IPS DF 6.9 (cell line): ENCODE results near the gene ZW10.
"Not testable (repeated sequence)": the region's sequence is repeated elsewhere in the genome, so short reads cannot be mapped to it uniquely, and the experiment has no call there.

ENCODE experiments used
- DNase-seq: peaks from one replicate; pipeline ENCODE4 v3.0.0-alpha.2; 2013; ENCODE audit warnings: low read depth, low spot score
- H3K27ac ChIP-seq: one replicate; pipeline ENCODE4 v1.5.1; 2013; ENCODE audit warnings: low read length, control low read depth
- H3K27me3 ChIP-seq: 2 replicates; pipeline ENCODE4 v1.6.1; 2013; ENCODE audit warnings: mild to moderate bottlenecking, low read length; ENCODE audit not compliant: control insufficient read depth, insufficient read depth
- H3K36me3 ChIP-seq: 2 replicates; pipeline ENCODE4 v1.6.1; 2013; ENCODE audit warnings: low read length; ENCODE audit not compliant: control insufficient read depth, insufficient read depth
- H3K4me1 ChIP-seq: 2 replicates; pipeline ENCODE4 v1.6.1; 2013; ENCODE audit warnings: low read length; ENCODE audit not compliant: control insufficient read depth, insufficient read depth
- H3K4me3 ChIP-seq: 2 replicates; pipeline ENCODE4 v1.5.1; 2013; ENCODE audit warnings: mild to moderate bottlenecking, low read length
- H3K9me3 ChIP-seq: 2 replicates; pipeline ENCODE4 v1.6.1; 2013; ENCODE audit warnings: low read length, inconsistent platforms; ENCODE audit not compliant: control insufficient read depth, insufficient read depth
- WGBS: extraction: QIAGEN DNeasy Blood & Tissue Kit; methylation state at CpG from one replicate; pipeline ENCODE4 v1.1.7; 2013; ENCODE audit warnings: mixed read lengths, missing lambda C conversion rate; ENCODE audit not compliant: insufficient read length, insufficient coverage; 5-methylcytosine and 5-hydroxymethylcytosine counted together

ZW10 gene

DNA sequence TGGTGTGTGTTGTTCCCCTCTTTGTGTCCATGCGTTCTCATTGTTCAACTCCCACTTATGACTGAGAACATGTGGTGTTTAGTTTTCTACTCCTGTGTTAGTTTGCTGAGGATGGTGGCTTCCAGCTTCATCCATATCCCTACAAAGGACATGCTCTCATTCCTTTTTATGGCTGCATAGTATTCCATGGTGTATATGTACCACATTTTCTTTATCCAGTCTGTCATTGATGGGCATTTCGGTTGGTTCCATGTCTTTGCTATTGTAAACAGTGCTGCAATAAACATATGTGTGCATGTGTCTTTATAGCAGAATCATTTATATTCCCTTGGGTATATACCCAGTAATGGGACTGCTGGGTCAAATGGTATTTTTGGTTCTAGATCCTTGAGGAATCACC is 10.5 kb downstream of the ZW10 start:
- not testable (repeated sequence) for H3K36me3 ChIP-seq, DNase-seq, H3K4me1 ChIP-seq, H3K27me3 ChIP-seq, H3K4me3 ChIP-seq, H3K9me3 ChIP-seq, H3K27ac ChIP-seq
- WGBS, result no CpG with 5 or more reads among the region's 2 CpGs

DNA sequence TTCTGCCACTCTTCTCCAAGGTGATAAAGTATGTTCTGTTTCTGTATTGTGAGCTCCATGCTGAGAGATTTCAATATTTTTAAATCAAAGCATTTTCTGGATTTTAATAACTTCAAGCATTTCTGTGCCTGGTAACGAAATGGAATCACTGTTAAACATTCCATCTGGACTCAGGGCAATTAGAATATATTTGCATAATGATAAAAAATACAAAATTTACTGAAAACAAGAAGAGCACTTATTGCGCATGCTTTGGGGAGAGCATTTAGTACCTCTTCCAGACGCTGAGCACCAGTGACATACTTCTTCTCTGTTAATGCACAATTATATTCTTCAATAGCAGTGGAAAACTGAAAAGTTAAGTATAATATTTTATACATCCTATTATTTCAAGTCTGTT is 13.3 kb downstream of the ZW10 start:
- no peaks in the 10 kb centered on the region for H3K27me3 ChIP-seq
- H3K36me3 ChIP-seq, result peaks cover 3% of the 10 kb centered on the region; the same call in 1 of the 2 replicates
- H3K27ac ChIP-seq, result no peak overlapping the region
- no peaks in the 10 kb centered on the region for H3K4me1 ChIP-seq
- WGBS, result no CpG with 5 or more reads among the region's 3 CpGs
- H3K9me3 ChIP-seq, result no peaks in the 10 kb centered on the region
- no peak overlapping the region for H3K4me3 ChIP-seq
- DNase-seq, result no peak

DNA sequence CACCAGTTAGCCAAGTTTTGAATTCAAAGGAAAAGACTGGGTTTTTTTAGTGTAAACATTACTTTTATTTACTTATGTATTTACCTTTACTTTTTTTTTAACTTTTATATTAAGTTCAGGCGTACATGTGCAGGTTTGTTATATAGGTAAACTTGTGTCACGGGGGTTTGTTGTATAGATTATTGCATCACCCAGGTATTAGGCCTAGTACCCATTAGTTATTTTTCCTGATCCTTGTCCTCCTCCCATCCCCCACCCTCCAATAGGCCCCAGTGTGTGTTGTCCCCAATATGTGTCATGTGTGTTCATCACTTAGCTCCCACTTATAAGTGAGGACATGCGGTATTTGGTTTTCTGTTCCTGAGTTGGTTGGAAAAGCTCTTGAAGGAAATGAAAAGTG is 20.6 kb downstream of the ZW10 start:
- H3K4me3 ChIP-seq, result no peak overlapping the region
- no peaks in the 10 kb centered on the region for H3K27me3 ChIP-seq
- no peaks in the 10 kb centered on the region for H3K4me1 ChIP-seq
- no peaks in the 10 kb centered on the region for H3K9me3 ChIP-seq
- peaks cover 3% of the 10 kb centered on the region; the same call in 1 of the 2 replicates for H3K36me3 ChIP-seq
- WGBS, result no CpG with 5 or more reads among the region's 3 CpGs
- no peak for DNase-seq
- no peak overlapping the region for H3K27ac ChIP-seq

DNA sequence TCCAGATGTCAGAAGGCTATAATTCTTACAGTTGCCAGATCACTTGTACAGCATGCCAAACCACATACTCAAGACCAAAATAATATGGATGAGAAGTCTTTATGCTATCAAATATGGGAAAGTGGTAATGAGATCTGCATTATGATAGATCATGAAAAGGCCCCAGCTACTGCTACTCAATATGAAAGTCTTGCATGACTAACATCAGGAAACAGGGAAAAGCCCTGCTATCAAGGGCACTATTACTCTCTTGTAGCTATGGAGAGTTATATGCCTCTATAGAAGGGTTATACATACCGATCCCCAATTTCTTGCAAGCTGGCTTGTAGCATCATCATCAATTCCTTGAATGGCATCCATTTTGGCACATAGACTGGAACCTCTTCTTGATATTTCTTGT is 37.2 kb downstream of the ZW10 start:
- no peaks in the 10 kb centered on the region for H3K9me3 ChIP-seq
- no peak overlapping the region for H3K4me3 ChIP-seq
- H3K27ac ChIP-seq, result no peak overlapping the region
- no peaks in the 10 kb centered on the region for H3K4me1 ChIP-seq
- no CpG with 5 or more reads among the region's 1 CpG for WGBS
- no peaks in the 10 kb centered on the region for H3K27me3 ChIP-seq
- no peak for DNase-seq
- H3K36me3 ChIP-seq, result no peaks in the 10 kb centered on the region; the same call in 1 of the 2 replicates

DNA sequence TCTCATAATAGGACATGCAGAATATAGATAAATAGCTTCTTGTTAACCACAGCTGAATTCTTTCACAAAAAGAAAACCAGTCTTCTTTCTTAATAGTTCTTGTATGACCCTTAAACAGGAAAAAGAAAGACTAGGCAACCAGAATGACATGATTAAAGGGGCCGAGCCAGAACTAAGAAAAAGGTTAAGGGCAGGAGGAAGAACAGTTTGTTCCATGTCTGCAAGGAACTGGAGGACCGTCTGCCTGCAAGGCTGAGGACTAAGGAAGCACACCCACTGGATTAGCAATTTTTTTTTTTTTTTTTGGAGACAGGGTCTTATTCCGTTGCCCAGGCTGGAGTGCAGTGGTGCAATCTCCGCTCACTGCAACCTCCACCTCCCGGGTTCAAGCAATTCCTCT is 41.4 kb downstream of the ZW10 start:
- no peaks in the 10 kb centered on the region for H3K4me1 ChIP-seq
- H3K27ac ChIP-seq, result no peak overlapping the region
- no peak overlapping the region for H3K4me3 ChIP-seq
- no peaks in the 10 kb centered on the region for H3K27me3 ChIP-seq
- no peak for DNase-seq
- H3K9me3 ChIP-seq, result no peaks in the 10 kb centered on the region
- WGBS, result no CpG with 5 or more reads among the region's 5 CpGs
- no peaks in the 10 kb centered on the region; the same call in 1 of the 2 replicates for H3K36me3 ChIP-seq

DNA sequence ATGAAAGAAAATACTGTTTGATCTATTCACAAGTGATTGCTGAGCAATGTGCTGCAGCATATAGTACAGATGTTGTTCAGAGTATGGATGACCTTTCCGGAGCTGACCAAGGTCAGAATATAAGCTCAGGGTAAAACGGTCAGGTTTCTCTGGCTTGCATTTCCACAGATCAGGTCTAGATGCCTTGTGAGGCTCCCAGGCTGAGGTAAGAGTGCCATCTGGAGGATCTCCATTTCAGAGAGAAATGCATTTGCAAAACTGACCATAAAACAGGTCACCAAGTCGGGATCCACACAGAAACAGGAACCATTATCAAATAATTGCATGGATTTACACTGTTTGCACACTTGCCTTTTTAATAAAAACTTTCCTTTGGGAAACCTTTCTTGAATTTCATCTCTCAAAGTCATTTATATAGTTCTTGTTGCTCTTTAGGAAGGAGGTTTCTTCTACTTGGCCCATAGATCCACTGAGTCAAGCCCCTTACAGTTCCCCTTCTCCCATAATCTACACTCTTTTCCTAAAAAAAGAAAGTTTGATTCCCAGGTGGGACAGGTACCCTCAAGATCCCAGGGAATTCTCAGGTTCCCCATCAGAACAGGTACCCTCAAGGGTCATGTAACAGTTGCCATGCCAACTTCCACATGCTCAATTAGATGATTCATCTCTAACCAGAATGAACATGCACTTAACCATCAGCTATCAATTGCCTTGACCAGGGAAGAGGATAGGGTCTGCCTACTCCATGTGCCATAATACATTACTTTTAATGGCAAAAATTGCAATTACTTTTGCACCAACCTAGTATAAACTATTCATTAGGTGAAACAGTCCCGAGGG is 42.4 kb downstream of the ZW10 start:
- no peaks in the 10 kb centered on the region for H3K4me1 ChIP-seq
- H3K27ac ChIP-seq, result no peak overlapping the region
- no CpG with 5 or more reads among the region's 4 CpGs for WGBS
- no peaks in the 10 kb centered on the region for H3K9me3 ChIP-seq
- no peak overlapping the region for H3K4me3 ChIP-seq
- H3K27me3 ChIP-seq, result no peaks in the 10 kb centered on the region
- H3K36me3 ChIP-seq, result no peaks in the 10 kb centered on the region; the same call in 1 of the 2 replicates
- DNase-seq, result peak; percentile 16

DNA sequence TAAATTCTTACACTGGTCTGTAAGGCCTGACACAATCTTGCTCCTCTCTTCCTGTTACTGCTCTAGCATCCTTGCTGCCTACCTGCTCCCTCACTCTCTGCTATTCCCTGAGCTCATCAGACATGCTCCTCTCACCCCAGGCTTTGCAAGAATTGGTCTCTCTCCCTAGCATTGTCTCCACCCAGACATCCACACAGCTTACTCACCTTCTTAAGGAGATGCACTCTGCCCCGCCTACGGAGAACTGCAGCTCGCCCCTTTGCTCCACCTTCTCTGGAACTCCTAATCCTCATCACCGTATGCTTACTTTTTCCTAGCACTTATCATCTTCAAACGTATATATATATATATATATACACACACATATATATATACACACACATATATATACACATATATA is 44.0 kb downstream of the ZW10 start:
- WGBS, result 100% methylated on average over 2 of the region's 5 CpGs
- no peak for DNase-seq
- Histone ChIP-seq H3K36me3 (no peaks in the 10 kb centered on the region), H3K9me3 (no peaks in the 10 kb centered on the region), H3K4me1 (no peaks in the 10 kb centered on the region), H3K27me3 (no peaks in the 10 kb centered on the region), H3K27ac (no peak overlapping the region), H3K4me3 (no peak overlapping the region)

DNA sequence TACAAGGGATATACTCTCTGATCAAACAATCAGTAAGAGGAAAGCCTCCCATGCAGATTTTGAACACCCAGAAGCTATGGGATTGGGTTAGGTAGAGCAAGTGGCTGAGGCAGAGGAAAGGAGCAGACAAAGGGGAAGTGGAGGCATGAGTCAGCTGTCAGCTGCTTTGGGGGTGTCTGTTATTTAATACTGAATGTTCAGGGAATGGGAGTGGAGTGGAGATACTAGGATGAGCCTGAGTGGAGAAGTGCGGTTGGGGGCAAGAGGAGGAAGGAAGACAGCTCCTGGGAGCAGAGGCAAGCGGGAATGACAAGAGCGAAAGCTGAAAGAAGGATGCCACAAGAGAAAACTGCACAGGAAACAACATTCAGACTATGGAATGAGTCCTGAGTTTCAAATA is 44.7 kb downstream of the ZW10 start:
- no peak for DNase-seq
- Histone ChIP-seq H3K4me1 (no peaks in the 10 kb centered on the region), H3K27ac (no peak overlapping the region), H3K27me3 (no peaks in the 10 kb centered on the region), H3K9me3 (no peaks in the 10 kb centered on the region), H3K36me3 (no peaks in the 10 kb centered on the region), H3K4me3 (no peak overlapping the region)
- WGBS, result no CpG with 5 or more reads among the region's 3 CpGs

DNA sequence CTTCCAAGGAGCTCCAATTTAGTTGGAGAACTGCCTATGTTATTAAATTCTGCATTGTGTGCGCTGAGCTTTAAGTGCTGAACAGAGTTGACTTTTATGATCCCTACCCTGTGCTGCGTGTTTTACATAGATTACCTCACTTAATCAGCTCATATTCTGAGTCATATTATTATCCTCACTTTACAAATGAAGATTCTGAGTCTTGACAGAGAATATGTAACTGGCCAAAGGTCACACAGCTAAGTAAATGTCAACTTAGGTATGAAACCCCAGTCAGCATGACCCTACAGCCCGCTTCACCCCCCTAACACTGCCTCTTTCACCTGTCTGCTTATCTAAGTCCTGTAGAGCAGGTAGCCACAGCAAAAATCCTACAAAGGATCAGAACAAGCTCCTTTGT is 47.6 kb downstream of the ZW10 start:
- no peaks in the 10 kb centered on the region for H3K4me1 ChIP-seq
- H3K4me3 ChIP-seq, result no peak overlapping the region
- H3K36me3 ChIP-seq, result no peaks in the 10 kb centered on the region
- H3K27me3 ChIP-seq, result no peaks in the 10 kb centered on the region
- H3K27ac ChIP-seq, result no peak overlapping the region
- DNase-seq, result no peak
- H3K9me3 ChIP-seq, result no peaks in the 10 kb centered on the region
- no CpG with 5 or more reads among the region's 3 CpGs for WGBS

DNA sequence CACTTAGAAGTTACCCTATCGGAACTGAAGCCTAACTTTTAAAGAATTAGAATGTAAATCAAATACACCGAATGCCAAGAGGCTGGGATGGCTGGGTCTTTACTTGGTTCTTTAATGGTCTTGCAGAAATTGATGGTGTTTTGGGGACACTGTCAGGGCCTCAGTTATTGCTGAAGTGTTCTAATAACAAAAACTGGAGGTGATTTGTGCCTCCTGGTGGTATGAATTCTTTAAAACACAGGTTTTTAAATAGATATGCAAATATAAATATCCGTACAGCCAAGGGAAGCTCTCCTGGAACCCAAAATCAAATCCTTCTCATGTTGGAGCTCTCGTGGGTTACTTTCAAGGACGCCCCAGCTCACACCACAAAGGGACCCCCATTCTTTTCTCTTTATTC is 48.1 kb downstream of the ZW10 start:
- DNase-seq, result no peak
- H3K36me3 ChIP-seq, result no peaks in the 10 kb centered on the region
- no peaks in the 10 kb centered on the region for H3K4me1 ChIP-seq
- no peaks in the 10 kb centered on the region for H3K9me3 ChIP-seq
- no peaks in the 10 kb centered on the region for H3K27me3 ChIP-seq
- no peak overlapping the region for H3K4me3 ChIP-seq
- no CpG with 5 or more reads among the region's 5 CpGs for WGBS
- H3K27ac ChIP-seq, result no peak overlapping the region

DNA sequence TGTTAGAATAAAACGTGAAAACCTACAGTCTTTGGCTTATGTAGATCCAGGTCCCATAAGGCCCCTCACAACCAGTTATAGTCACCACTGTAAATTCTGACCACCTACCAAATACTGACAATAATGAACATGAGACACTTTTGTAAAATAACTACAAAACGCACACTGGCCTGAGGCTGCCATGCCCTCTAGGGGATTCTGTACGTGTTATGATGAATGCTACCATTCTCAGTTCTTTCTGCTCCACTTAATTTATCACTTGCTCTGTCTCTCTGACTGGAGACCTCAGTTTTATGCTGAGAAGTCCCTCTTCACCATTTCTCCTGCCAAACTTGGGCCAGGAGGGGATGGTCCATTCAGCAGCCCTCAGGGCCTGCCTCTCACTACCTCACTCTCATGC is 48.7 kb downstream of the ZW10 start:
- no peak overlapping the region for H3K27ac ChIP-seq
- H3K4me3 ChIP-seq, result no peak overlapping the region
- H3K4me1 ChIP-seq, result no peaks in the 10 kb centered on the region
- WGBS, result no CpG with 5 or more reads among the region's 3 CpGs
- H3K36me3 ChIP-seq, result no peaks in the 10 kb centered on the region
- no peaks in the 10 kb centered on the region for H3K9me3 ChIP-seq
- H3K27me3 ChIP-seq, result no peaks in the 10 kb centered on the region
- DNase-seq, result no peak
